ENCODE data around the gene TSHZ2. TPM values are rescaled to one million over a fixed set of nuclear protein-coding genes. Genes with fewer than 3 reads are reported as not detected.

TSHZ2 gene
- total RNA-seq, 4 donors from 2014 or later: 4.0 to 57.8 (median 10.3) TPM

DNA sequence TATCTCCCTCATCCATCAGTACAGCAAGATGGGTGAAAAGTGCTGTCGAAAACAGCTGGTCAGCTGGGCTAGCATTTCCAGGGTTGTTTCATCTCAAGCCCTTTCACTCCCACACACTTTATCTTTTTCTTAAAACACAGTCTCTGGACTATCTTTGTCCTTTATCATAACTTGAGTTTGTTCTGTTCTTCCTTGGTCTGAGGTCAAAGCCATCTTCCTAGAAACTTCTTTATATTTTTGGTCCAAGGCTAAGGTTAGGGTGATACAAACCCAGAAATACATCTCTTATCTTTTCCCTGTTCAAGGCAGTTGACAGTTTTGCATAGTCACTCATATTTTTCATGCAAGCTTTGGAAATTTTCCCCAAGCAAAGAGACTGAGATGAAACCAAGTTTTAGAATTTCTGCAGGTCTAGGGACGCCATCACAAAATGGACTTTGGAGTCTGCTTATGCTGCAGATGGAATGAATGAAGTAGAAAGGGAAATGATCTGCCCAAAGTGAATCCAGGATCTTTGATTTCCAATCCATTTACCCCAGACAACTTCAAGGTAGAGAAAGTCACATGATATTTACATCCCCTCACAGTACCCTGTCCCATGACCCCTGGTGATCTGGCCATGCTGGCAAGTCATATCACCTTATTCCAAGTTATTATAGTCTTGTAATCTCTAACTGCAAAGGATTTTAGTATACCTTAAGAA is 324.4 kb downstream of the TSHZ2 start:
- no peaks in the 10 kb centered on the region for H3K36me3 ChIP-seq
- DNase-seq: no peak
- H3K27me3 ChIP-seq: no peaks in the 10 kb centered on the region
- no peak overlapping the region for H3K27ac ChIP-seq
- H3K4me1 ChIP-seq: no peaks in the 10 kb centered on the region
- H3K4me3 ChIP-seq: no peak overlapping the region
- no peaks in the 10 kb centered on the region for H3K9me3 ChIP-seq
- TF ChIP-seq, protein P1, sequence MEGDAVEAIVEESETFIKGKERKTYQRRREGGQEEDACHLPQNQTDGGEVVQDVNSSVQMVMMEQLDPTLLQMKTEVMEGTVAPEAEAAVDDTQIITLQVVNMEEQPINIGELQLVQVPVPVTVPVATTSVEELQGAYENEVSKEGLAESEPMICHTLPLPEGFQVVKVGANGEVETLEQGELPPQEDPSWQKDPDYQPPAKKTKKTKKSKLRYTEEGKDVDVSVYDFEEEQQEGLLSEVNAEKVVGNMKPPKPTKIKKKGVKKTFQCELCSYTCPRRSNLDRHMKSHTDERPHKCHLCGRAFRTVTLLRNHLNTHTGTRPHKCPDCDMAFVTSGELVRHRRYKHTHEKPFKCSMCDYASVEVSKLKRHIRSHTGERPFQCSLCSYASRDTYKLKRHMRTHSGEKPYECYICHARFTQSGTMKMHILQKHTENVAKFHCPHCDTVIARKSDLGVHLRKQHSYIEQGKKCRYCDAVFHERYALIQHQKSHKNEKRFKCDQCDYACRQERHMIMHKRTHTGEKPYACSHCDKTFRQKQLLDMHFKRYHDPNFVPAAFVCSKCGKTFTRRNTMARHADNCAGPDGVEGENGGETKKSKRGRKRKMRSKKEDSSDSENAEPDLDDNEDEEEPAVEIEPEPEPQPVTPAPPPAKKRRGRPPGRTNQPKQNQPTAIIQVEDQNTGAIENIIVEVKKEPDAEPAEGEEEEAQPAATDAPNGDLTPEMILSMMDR (IDR thresholded peaks at IDR 0.05): no peak
- no peak for TF ChIP-seq POLR2A (IDR thresholded peaks at IDR 0.05)

DNA sequence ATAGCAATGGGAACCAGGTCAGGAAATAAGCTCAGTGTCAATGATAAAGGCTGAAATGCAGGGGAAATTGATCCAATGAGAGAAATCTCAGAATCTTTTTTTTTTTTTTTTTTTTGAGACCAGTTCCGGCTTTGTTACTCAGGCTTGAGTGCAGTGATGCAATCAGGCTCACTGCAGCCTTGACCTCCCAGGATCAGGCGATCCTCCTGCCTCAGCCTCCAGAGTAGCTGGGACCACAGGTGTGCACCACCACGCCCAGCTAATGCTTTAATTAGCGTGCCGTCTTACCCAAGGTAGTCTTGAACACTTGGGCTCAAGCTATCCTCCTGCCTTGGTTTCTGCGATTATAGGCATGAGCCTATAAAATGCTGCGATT is 325.0 kb downstream of the TSHZ2 start:
- TF ChIP-seq POLR2A (IDR thresholded peaks at IDR 0.05): no peak
- TF ChIP-seq, protein P1 (IDR thresholded peaks at IDR 0.05): no peak
- H3K9me3 ChIP-seq: no peaks in the 10 kb centered on the region
- H3K4me3 ChIP-seq: no peak overlapping the region
- no peak overlapping the region for H3K27ac ChIP-seq
- no peak for DNase-seq
- H3K27me3 ChIP-seq: no peaks in the 10 kb centered on the region
- H3K36me3 ChIP-seq: no peaks in the 10 kb centered on the region
- no peaks in the 10 kb centered on the region for H3K4me1 ChIP-seq

DNA sequence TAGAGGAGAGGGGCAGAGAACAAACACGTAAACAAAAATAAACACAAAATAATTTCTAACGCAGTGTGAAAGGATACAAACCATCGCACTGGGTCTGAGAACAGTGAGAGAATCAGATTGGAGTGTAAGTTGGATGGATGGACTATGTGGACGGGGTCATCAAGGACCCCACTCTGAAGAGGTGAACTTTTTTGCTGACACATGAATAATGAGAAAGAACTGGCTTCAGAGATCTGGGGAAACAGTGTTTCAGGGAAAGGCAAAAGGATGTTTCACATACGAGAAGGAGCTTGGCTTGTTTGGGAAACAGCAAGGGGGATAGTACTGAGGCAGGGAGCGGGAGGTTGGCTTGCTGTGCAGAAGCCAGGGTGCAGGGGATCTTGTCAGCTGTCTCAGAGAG is 326.1 kb downstream of the TSHZ2 start:
- TF ChIP-seq, protein P1 (IDR thresholded peaks at IDR 0.05): no peak
- no peak for TF ChIP-seq POLR2A (IDR thresholded peaks at IDR 0.05)
- H3K4me1 ChIP-seq: no peaks in the 10 kb centered on the region
- no peaks in the 10 kb centered on the region for H3K27me3 ChIP-seq
- no peaks in the 10 kb centered on the region for H3K36me3 ChIP-seq
- no peak overlapping the region for H3K27ac ChIP-seq
- no peaks in the 10 kb centered on the region for H3K9me3 ChIP-seq
- H3K4me3 ChIP-seq: no peak overlapping the region
- no peak for DNase-seq

DNA sequence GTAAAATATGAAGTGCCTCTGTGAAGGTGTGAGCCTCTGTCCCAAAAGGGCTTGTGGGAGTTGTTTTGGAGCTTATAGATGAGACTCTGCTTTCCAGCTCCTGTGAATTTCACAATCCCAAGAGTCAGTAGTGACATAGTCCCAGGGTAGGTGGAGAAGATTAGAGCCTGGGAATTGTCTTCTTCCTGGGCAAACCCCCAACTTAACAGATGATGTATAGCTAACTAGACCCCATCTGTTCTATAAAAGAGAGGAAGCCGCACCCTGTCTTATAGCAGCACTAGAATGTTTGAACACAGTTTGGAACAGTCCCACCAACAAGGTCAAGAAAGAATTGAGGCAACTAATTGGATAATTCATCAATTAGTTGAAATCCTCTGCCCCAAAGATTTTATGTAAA is 326.8 kb downstream of the TSHZ2 start:
- Histone ChIP-seq H3K27ac (no peak overlapping the region), H3K36me3 (no peaks in the 10 kb centered on the region), H3K4me3 (no peak overlapping the region), H3K9me3 (no peaks in the 10 kb centered on the region), H3K4me1 (no peaks in the 10 kb centered on the region), H3K27me3 (no peaks in the 10 kb centered on the region)
- no peak for DNase-seq
- no peak for TF ChIP-seq POLR2A (IDR thresholded peaks at IDR 0.05)
- TF ChIP-seq, protein P1 (IDR thresholded peaks at IDR 0.05): no peak

DNA sequence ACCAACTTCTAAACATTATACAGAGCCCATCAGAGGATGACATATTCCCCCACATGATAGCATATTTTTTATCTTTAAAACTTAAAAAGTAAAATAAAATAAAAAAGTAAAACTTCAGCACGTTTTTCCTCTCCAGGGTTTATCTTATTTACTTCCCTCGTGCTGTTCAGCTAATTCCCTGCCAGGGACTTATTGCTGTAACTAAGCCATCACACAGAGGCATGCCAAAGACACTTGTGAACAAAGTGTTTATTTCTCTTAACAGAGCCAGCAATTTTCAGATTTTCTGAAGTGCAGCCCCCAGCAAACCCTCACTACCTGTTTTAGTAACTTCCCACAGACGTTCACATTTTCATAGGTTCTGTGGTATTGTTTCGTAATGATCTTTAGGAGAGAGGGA is 327.7 kb downstream of the TSHZ2 start:
- H3K4me1 ChIP-seq: no peaks in the 10 kb centered on the region
- H3K27me3 ChIP-seq: no peaks in the 10 kb centered on the region
- no peak for TF ChIP-seq POLR2A (IDR thresholded peaks at IDR 0.05)
- TF ChIP-seq, protein P1 (IDR thresholded peaks at IDR 0.05): no peak
- H3K4me3 ChIP-seq: no peak overlapping the region
- no peaks in the 10 kb centered on the region for H3K9me3 ChIP-seq
- no peak for DNase-seq
- H3K36me3 ChIP-seq: no peaks in the 10 kb centered on the region
- H3K27ac ChIP-seq: no peak overlapping the region

DNA sequence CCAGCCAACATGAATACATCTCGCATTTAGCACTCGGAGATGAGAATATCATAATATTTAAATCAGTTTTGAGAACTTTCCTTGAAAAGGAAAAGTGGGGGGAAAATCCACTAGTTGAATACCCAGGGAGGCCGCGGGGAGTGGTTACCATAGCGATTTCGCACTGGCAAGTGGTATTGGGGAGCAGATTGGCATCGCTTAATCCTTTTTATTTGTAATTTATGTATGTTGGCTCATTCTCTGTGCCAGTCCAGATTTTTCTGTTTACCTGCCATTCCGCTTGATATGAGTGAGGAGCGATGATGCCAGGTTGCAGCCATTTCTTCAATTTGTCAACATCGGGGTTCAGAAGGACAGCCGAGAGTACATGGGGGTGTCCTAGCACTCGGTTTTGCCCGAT is 329.7 kb downstream of the TSHZ2 start:
- H3K4me1 ChIP-seq: no peaks in the 10 kb centered on the region
- H3K4me3 ChIP-seq: no peak overlapping the region
- no peaks in the 10 kb centered on the region for H3K27me3 ChIP-seq
- no peak overlapping the region for H3K27ac ChIP-seq
- TF ChIP-seq POLR2A (IDR thresholded peaks at IDR 0.05): no peak
- TF ChIP-seq, protein P1 (IDR thresholded peaks at IDR 0.05): no peak
- no peak for DNase-seq
- no peaks in the 10 kb centered on the region for H3K9me3 ChIP-seq
- no peaks in the 10 kb centered on the region for H3K36me3 ChIP-seq
